GM12874 (cell line): ENCODE data around the gene IRAK1.

Experiments used
- CTCF ChIP-seq: IDR thresholded peaks from 2 replicates; pipeline ENCODE4 v1.5.1; 2011; ENCODE audit warnings: low read depth, mild to moderate bottlenecking, control low read depth, low read length, moderate library complexity; ENCODE audit not compliant: insufficient read depth

Gene IRAK1

DNA sequence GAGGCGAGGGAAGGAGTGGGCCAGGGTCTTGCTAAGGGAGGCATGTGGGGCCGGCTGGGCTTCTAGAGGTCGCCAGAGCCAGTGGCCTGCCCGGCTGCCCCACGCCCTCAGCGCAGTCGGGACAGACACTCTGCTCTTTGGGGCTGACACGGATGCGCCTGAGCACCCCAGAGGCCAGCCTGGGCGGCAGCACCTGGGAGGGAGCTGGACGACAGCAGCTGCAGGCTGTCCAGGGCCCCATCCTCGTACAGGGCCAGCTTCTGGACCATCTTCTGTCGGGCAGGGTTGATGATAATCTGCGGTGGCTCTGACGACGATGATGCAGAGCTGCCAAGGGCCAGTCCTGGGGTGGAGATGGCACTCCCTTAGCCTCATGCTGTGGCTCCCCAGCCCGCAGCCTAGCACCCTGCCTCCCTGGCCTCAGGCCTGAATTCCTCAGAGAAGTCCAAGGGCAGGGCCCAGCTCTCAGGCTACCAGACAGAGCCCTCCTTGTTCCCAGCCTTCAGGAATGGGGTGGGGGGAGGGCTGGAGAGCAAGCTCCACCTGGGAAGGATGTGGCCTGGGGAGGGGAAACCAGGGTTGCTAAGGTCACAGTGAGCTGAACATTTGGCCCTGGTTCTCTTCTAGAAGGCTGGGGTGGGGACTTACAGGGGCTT is 7.2 kb downstream of the IRAK1 start:
- TF ChIP-seq CTCF, result no peak

GRCh38 chrX:154011376-154012335 is 8.0 kb downstream of the IRAK1 start:
- no peak for TF ChIP-seq CTCF

DNA sequence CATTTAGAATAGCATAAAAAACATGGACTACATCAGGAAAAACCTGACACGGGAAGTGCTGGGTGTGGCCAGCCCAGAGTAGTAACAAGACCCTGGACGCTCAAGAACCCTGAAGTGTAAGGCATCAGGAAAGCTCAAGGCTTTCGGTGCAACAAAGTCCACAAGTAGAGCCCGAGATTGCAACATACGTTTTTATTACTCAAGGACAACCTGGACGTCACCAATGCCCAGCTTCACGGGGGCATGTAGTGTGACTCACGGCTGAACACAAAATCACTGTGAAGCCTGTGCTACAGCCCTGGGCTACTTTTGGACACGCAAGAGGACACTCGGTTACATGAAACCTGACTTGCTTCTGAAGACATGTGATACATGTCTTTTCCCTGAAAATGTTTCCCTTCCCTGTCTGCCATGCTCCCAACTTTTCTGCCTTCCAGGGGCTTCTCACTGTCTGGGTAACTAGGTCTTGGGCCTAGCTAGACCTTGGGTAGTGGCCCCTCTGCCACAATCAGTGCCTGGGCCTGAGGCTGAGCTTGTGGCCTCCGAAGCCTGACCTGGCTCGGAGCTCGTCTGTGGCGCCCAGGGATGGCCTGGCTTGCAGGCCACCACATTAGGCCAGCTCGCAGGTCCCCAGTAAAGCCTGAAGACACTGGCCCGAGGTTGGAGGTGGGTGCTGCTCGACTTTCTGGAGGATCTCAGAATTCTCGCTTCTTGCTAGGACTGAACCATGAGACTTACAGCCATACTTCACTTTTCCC is 9.2 kb downstream of the IRAK1 start:
- no peak for TF ChIP-seq CTCF

DNA sequence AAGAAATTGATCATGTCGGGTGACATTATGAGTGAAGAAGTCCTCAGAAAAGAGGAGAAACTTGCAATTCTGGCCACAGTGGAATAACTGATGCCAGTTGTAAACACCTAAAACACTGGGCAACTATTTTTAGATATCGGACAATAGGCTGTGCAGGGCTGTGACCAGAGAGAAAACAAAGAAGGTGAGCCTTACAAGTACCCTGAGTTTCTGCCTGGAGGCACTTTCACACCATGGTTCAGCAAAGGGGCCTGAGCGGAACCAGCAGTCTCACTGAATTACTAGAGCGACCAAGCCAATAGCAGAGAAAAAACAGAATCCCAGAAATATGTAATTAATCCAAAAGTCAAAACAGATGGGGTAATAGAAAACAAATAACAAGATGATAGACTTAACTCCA is 11.2 kb downstream of the IRAK1 start:
- TF ChIP-seq CTCF, result no peak

- no peak for TF ChIP-seq CTCF
These were observed 12.8 kb downstream of the IRAK1 start for GRCh38 chrX:154006947-154007346.

GRCh38 chrX:154004315-154004714 is 15.4 kb downstream of the IRAK1 start:
- TF ChIP-seq CTCF, result no peak

DNA sequence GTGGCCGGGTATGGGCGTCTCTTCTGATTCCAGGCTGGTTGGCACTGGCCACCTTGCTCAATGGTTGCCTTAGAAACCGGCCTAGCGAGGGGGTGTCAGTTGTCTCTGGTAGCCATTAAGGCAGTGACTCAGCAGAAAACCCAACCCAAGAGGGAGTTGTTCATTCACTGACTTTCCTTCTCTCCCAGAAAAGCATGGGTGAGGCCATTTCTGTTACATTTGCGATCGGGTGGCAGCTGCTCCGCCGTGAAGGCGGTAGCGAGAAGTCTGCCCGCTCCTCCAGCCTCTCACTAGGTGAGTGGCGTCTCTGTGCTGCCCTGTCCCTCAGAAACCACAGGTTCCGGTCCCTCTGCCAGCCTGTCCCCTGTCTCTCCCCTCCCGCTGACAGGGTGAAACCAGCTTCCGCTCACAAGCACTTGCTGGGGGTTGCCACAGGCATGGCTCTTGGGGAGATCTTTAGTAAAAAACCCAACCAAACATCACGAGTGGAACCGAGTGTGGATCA is 17.4 kb downstream of the IRAK1 start:
- no peak for TF ChIP-seq CTCF
